Testis (tissue), 2 donors: ENCODE results near the gene SH3PXD2B.

Experiments used
- CTCF ChIP-seq, 3 experiments: fragments of 450-650 bp in 2 of 3; fragments of 200-600 bp in 1 of 3; sonication (generic) in 1 of 3; IDR thresholded peaks; one replicate each; pipeline ENCODE4 v1.5.1; 2016 to 2019; ENCODE audit warnings: antibody characterized with exemption in 3 of 3, mild to moderate bottlenecking in 2 of 3, moderate library complexity in 1 of 3
- POLR2A ChIP-seq: fragments of 450-650 bp; IDR thresholded peaks from one replicate; pipeline ENCODE4 v1.6.1; 2017; ENCODE audit warnings: antibody characterized with exemption, mild to moderate bottlenecking, moderate library complexity

GRCh38 chr5:172389578-172390112, 64.7 kb downstream of the SH3PXD2B start:
- TF ChIP-seq CTCF (IDR thresholded peaks at IDR 0.05) = no peak
- TF ChIP-seq POLR2A = no peak
